Measurements from ENCODE around the gene CACNG6.

CACNG6 gene

DNA sequence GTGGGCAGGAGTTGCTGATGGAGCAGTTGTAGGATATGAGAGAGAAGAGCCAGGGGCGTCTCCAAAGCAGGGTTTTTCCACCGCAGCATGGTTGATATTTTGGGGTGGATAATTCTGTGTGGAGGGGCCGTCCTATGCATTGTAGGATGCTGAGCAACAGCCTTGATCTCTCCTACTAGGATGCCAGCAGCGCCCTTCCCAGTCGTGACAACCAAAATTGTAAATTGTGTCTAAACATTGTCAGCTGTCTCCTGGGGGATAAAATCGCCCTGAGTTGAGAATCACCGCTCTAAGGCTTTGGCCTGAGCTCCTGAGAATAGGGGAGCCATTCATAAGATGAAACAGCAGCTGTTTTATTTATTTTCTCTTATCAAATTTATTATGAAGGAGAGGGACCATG is 24.5 kb upstream of the CACNG6 start:
- Histone ChIP-seq H3K4me1 (ENCODE audit: control insufficient read depth in 2 of 2, insufficient read depth in 2 of 2, low read length in 2 of 2) (no peaks in the 10 kb centered on the region), H3K27me3 (ENCODE audit: control insufficient read depth in 2 of 2, insufficient read depth in 2 of 2, low read length in 2 of 2) (peaks cover under 1 to 5% of the 10 kb centered on the region in 2 donors), H3K9me3 (ENCODE audit: control insufficient read depth in 2 of 2, low read length in 2 of 2) (no peaks in the 10 kb centered on the region), H3K27ac (ENCODE audit: low read depth in 2 of 2, low read length in 2 of 2) (no peak overlapping the region), H3K9ac (ENCODE audit: low read depth in 1 of 2, low read length in 2 of 2) (no peak overlapping the region), H3K36me3 (ENCODE audit: control insufficient read depth in 2 of 2, insufficient read depth in 2 of 2, low read length in 2 of 2) (no peaks in the 10 kb centered on the region), H3K4me3 (ENCODE audit: low read length in 2 of 2) (no peak overlapping the region)

DNA sequence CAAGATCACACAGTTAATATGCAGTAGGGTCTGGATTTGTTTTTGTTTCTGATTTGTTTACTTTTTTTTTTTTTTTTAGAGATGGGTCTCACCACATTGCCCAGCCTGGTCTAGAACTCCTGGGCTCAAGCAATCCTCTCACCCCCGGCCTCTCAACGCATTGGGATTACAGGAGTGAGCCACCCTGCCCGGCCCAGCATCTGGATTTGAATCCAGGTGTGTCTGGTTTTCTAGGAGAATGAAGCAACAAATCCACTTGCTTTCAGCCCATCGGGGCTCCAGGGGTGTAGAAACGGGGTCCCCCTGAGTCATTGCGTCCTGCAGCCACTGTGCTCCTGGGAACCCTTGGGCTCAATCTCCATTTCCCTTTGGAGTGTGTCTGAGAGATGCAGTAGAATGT is 22.1 kb upstream of the CACNG6 start:
- peaks cover 0 to 4% of the 10 kb centered on the region in 2 donors for H3K27me3 ChIP-seq (ENCODE audit: control insufficient read depth in 2 of 2, insufficient read depth in 2 of 2, low read length in 2 of 2)
- no peak overlapping the region for H3K27ac ChIP-seq (ENCODE audit: low read depth in 2 of 2, low read length in 2 of 2)
- H3K4me1 ChIP-seq (ENCODE audit: control insufficient read depth in 2 of 2, insufficient read depth in 2 of 2, low read length in 2 of 2) = no peaks in the 10 kb centered on the region
- H3K9me3 ChIP-seq (ENCODE audit: control insufficient read depth in 2 of 2, low read length in 2 of 2) = no peaks in the 10 kb centered on the region
- no peak overlapping the region for H3K9ac ChIP-seq (ENCODE audit: low read depth in 1 of 2, low read length in 2 of 2)
- H3K4me3 ChIP-seq (ENCODE audit: low read length in 2 of 2) = no peak overlapping the region
- no peaks in the 10 kb centered on the region for H3K36me3 ChIP-seq (ENCODE audit: control insufficient read depth in 2 of 2, insufficient read depth in 2 of 2, low read length in 2 of 2)

DNA sequence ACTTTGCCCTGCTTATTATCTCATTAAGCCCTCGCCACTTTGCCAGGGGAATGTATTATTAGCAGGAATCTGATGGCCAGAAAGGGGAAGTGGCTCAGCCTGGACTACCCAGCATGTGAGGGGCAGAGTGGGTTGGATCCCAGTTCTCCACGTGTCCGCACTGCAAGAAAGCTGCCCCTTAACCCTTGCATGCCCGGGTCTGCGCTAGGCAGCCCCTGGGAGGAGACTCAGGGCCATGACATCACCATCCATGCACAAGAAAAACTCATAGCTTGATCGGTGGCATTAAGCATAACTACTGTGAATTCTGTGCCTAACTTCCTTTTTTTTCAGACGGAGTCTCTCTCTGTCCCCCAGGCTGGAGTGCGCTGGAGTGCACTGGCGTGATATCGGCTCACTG is 19.8 kb upstream of the CACNG6 start:
- H3K27me3 ChIP-seq (ENCODE audit: control insufficient read depth in 2 of 2, insufficient read depth in 2 of 2, low read length in 2 of 2) = no peaks in the 10 kb centered on the region
- H3K36me3 ChIP-seq (ENCODE audit: control insufficient read depth in 2 of 2, insufficient read depth in 2 of 2, low read length in 2 of 2) = no peaks in the 10 kb centered on the region

DNA sequence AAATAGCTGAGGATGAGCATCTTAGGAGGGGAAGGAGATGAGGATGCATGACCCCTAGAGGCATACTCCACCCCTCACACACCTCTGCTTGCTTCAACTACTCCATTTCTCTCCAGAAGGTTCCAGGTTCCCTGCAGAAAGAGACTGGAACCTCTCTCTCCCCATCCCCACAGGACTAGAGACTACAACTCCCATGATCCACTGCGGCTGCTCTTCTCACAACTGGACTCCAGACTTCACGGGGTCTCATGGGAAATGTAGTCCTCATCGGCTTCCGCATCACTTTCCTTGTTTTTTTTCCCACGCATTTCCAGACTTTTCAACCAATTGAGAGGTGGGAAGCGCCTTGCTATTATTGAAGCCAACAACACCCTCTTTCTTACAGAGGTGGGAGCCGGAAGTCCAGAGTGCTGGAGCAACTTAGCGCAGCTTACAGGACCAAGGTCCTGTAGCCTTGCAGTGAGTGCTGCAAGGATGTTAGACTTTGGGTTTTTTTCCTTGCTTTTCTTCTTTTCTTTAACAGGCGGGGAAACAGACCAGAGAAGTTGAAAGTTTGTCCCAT is 13.9 kb upstream of the CACNG6 start:
- Histone ChIP-seq H3K27ac (ENCODE audit: low read depth in 2 of 2, low read length in 2 of 2) (no peak overlapping the region), H3K27me3 (ENCODE audit: control insufficient read depth in 2 of 2, insufficient read depth in 2 of 2, low read length in 2 of 2) (peaks cover 7 to 18% of the 10 kb centered on the region in 2 donors)

More for the DNA sequence above, 19.8 kb upstream of the CACNG6 start:
- Histone ChIP-seq H3K9ac (ENCODE audit: low read depth in 1 of 2, low read length in 2 of 2) (no peak overlapping the region), H3K9me3 (ENCODE audit: control insufficient read depth in 2 of 2, low read length in 2 of 2) (no peaks in the 10 kb centered on the region), H3K27ac (ENCODE audit: low read depth in 2 of 2, low read length in 2 of 2) (no peak overlapping the region), H3K4me3 (ENCODE audit: low read length in 2 of 2) (no peak overlapping the region), H3K4me1 (ENCODE audit: control insufficient read depth in 2 of 2, insufficient read depth in 2 of 2, low read length in 2 of 2) (no peaks in the 10 kb centered on the region)

DNA sequence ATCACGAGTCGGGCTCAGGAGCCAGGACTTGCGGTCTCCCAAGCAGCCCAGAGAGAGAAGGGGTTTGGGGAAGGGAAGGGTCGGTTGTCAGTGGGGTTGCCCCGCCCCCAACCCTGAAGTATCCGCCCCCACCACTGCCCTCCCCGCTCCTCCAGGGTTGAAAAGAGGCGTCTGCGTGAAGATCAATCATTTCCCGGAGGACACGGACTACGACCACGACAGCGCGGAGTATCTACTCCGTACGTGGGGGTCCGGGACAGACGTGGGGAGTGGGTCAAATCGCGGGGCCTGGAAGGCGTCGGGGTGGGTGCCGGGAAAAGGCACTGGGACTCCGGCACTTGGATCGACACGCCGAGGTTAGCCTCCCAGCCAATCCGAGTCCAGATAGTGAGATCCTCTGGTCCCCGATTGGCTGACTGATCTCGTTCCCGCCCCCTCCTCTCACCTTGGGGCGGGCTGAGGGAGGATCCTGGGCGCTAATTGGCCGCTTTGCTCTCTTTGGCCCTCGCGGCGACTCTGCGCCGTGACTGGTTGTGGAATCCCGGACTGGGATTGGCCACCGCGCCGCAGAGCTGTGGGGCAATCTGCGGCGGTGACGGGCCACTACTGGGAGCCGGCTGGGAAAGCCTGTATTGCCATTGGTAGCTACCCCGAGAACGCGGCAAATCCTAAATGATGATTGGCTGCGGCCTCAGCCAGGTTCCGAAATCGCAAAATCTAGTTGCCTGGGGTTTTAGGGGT is 13.3 kb upstream of the CACNG6 start:
- H3K27me3 ChIP-seq (ENCODE audit: control insufficient read depth in 2 of 2, insufficient read depth in 2 of 2, low read length in 2 of 2) = peaks cover 7 to 19% of the 10 kb centered on the region in 2 donors
- no peaks in the 10 kb centered on the region for H3K9me3 ChIP-seq (ENCODE audit: control insufficient read depth in 2 of 2, low read length in 2 of 2)
- peak overlapping the region in 1 of 2 donors; percentile 57 for H3K4me3 ChIP-seq (ENCODE audit: low read length in 2 of 2)
- peaks cover 0 to 3% of the 10 kb centered on the region in 2 donors for H3K4me1 ChIP-seq (ENCODE audit: control insufficient read depth in 2 of 2, insufficient read depth in 2 of 2, low read length in 2 of 2)
- H3K27ac ChIP-seq (ENCODE audit: low read depth in 2 of 2, low read length in 2 of 2) = no peak overlapping the region
- no peak overlapping the region for H3K9ac ChIP-seq (ENCODE audit: low read depth in 1 of 2, low read length in 2 of 2)
- no peaks in the 10 kb centered on the region for H3K36me3 ChIP-seq (ENCODE audit: control insufficient read depth in 2 of 2, insufficient read depth in 2 of 2, low read length in 2 of 2)

More for the DNA sequence above, 13.9 kb upstream of the CACNG6 start:
- Histone ChIP-seq H3K9me3 (ENCODE audit: control insufficient read depth in 2 of 2, low read length in 2 of 2) (no peaks in the 10 kb centered on the region), H3K4me1 (ENCODE audit: control insufficient read depth in 2 of 2, insufficient read depth in 2 of 2, low read length in 2 of 2) (peaks cover 0 to 3% of the 10 kb centered on the region in 2 donors), H3K9ac (ENCODE audit: low read depth in 1 of 2, low read length in 2 of 2) (no peak overlapping the region), H3K36me3 (ENCODE audit: control insufficient read depth in 2 of 2, insufficient read depth in 2 of 2, low read length in 2 of 2) (no peaks in the 10 kb centered on the region), H3K4me3 (ENCODE audit: low read length in 2 of 2) (peak overlapping the region; percentile 8 to 57)

DNA sequence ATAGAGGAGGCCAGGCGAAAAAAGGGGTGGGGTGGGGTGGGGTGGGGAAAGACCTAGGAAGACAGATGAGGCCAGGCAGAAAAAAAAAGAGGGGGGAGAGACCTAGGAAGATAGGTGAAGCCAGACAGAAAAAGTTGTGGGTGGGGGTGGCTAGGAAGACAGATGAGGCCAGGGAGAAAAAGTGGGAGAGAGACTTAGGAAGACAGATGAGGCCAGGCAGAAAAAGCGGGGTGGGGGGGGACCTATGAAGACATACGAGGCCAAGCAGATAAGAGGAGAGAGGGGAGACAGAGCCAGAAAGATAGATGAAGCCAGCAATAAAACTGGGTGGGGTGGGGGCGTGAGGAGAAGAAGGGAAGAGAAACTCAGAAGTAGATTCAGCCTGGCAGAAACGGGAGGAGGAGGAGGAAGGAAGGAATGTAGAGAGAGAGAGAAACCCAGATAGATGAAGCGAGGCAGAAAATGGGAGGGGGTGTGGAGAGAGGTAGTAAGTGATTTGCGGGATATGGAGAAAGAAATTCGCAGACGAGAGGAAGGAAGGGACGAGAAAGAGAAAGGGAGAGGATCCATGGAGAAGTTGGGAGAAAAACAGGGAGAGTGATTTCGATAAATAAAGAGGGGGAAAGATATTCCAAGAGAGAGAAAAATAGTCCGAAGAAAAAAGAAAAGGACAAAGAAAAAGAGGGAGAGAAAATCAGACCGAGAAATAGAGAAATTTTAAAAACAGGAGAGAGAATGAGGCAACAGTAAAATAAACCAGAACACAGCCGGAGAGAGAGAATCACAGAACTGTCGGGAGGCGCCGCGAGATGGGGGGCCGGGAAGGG is 12.2 kb upstream of the CACNG6 start:
- H3K27me3 ChIP-seq (ENCODE audit: control insufficient read depth in 2 of 2, insufficient read depth in 2 of 2, low read length in 2 of 2) = peaks cover 7 to 28% of the 10 kb centered on the region in 2 donors
- H3K27ac ChIP-seq (ENCODE audit: low read depth in 2 of 2, low read length in 2 of 2) = no peak overlapping the region
- H3K4me3 ChIP-seq (ENCODE audit: low read length in 2 of 2) = peak overlapping the region in 1 of 2 donors; percentile 57
- no peak overlapping the region for H3K9ac ChIP-seq (ENCODE audit: low read depth in 1 of 2, low read length in 2 of 2)
- peaks cover 0 to 3% of the 10 kb centered on the region in 2 donors for H3K4me1 ChIP-seq (ENCODE audit: control insufficient read depth in 2 of 2, insufficient read depth in 2 of 2, low read length in 2 of 2)
- no peaks in the 10 kb centered on the region for H3K36me3 ChIP-seq (ENCODE audit: control insufficient read depth in 2 of 2, insufficient read depth in 2 of 2, low read length in 2 of 2)
- peaks cover 0 to 2% of the 10 kb centered on the region in 2 donors for H3K9me3 ChIP-seq (ENCODE audit: control insufficient read depth in 2 of 2, low read length in 2 of 2)

DNA sequence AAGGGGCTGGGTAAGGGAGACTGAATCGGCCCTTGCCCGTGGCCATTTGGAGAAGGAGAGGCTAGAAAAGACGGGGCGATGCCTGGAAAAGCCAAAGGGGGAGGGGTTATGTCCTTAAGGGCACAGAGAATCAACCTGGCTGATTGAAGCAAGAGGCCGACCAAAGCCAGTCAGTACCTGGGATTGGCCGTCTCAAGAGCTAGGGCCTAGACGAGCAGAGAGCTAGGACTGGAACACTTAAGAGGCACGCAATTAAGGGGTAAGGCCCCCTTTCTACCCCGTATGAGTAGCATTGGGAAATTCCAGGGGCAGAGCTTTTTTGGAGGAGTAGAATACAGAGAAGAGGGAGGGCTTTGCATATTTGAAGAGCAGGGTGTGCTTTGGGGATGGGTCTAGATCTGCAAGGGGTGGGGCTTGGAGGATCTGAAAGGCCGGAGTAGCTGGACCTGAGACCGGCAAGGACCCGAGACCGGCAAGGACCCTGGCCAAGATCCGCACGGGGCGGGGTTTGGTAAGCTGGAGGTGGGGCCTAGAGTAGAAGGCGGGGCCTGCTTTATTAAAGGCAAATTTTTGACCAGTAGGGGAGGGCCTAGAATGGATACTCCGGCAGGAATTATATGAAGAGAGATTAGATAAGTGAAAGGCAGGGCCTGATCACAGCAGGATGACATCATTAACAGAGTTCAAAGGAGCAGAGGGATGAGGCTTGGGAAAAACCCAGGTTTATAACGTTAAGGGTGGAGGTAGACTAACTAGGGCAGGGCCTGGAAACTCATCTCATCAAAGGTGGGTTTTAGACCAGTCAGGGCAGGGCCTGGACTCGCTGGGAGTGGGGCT is 10.7 kb upstream of the CACNG6 start:
- H3K27ac ChIP-seq (ENCODE audit: low read depth in 2 of 2, low read length in 2 of 2) = no peak overlapping the region
- H3K4me1 ChIP-seq (ENCODE audit: control insufficient read depth in 2 of 2, insufficient read depth in 2 of 2, low read length in 2 of 2) = peaks cover 0 to 3% of the 10 kb centered on the region in 2 donors
- H3K36me3 ChIP-seq (ENCODE audit: control insufficient read depth in 2 of 2, insufficient read depth in 2 of 2, low read length in 2 of 2) = no peaks in the 10 kb centered on the region
- no peak overlapping the region for H3K9ac ChIP-seq (ENCODE audit: low read depth in 1 of 2, low read length in 2 of 2)
- H3K9me3 ChIP-seq (ENCODE audit: control insufficient read depth in 2 of 2, low read length in 2 of 2) = peaks cover 0 to 2% of the 10 kb centered on the region in 2 donors
- peaks cover 7 to 28% of the 10 kb centered on the region in 2 donors for H3K27me3 ChIP-seq (ENCODE audit: control insufficient read depth in 2 of 2, insufficient read depth in 2 of 2, low read length in 2 of 2)
- no peak overlapping the region for H3K4me3 ChIP-seq (ENCODE audit: low read length in 2 of 2)

DNA sequence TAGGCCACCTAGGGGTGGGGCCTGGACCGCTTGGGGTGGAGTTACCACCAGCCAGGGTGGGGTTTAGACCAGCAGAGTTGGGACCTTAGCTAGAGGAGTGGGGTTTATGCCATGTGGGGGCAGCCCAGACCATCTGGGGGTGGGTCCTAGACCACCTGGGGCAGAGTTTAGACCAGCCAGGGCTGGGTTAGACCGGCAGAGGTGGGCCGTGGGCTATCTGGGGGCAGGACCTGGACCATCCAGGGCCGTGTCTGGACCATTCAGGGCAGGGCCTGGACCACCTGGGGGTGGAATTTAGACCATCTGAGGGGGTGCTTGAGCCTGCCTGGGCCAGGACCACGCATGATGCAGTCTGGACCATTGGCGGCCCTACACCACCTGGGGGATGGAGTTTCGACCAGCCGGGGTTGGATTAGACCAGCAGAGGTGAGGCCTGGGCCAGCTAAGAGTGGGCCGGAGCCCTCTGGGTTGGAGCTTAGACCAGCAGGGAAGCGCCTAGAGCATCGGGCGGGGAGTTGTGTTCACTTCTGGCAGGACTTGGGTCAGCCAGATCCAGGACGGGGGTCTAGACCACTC is 10.0 kb upstream of the CACNG6 start:
- H3K9me3 ChIP-seq (ENCODE audit: control insufficient read depth in 2 of 2, low read length in 2 of 2) = peaks cover 0 to 2% of the 10 kb centered on the region in 2 donors
- no peak overlapping the region for H3K9ac ChIP-seq (ENCODE audit: low read depth in 1 of 2, low read length in 2 of 2)
- no peaks in the 10 kb centered on the region for H3K36me3 ChIP-seq (ENCODE audit: control insufficient read depth in 2 of 2, insufficient read depth in 2 of 2, low read length in 2 of 2)
- peaks cover 7 to 28% of the 10 kb centered on the region in 2 donors for H3K27me3 ChIP-seq (ENCODE audit: control insufficient read depth in 2 of 2, insufficient read depth in 2 of 2, low read length in 2 of 2)
- H3K4me3 ChIP-seq (ENCODE audit: low read length in 2 of 2) = no peak overlapping the region
- H3K4me1 ChIP-seq (ENCODE audit: control insufficient read depth in 2 of 2, insufficient read depth in 2 of 2, low read length in 2 of 2) = peaks cover 0 to 3% of the 10 kb centered on the region in 2 donors
- no peak overlapping the region for H3K27ac ChIP-seq (ENCODE audit: low read depth in 2 of 2, low read length in 2 of 2)

DNA sequence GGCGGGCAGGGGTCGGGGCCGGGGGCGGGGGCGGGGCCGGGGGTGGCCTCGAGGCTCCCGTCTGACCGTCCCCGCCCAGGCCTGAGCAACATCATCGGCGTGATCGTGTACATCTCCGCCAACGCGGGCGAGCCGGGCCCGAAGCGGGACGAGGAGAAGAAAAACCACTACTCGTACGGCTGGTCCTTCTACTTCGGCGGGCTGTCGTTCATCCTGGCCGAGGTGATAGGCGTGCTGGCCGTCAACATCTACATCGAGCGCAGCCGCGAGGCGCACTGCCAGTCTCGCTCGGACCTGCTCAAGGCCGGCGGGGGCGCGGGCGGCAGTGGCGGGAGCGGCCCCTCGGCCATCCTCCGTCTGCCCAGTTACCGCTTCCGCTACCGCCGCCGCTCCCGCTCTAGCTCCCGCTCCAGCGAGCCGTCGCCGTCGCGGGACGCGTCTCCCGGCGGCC is 9.4 kb upstream of the CACNG6 start:
- peaks cover 7 to 26% of the 10 kb centered on the region in 2 donors for H3K27me3 ChIP-seq (ENCODE audit: control insufficient read depth in 2 of 2, insufficient read depth in 2 of 2, low read length in 2 of 2)
- H3K4me3 ChIP-seq (ENCODE audit: low read length in 2 of 2) = no peak overlapping the region
- H3K27ac ChIP-seq (ENCODE audit: low read depth in 2 of 2, low read length in 2 of 2) = no peak overlapping the region
- H3K9ac ChIP-seq (ENCODE audit: low read depth in 1 of 2, low read length in 2 of 2) = no peak overlapping the region
- no peaks in the 10 kb centered on the region for H3K36me3 ChIP-seq (ENCODE audit: control insufficient read depth in 2 of 2, insufficient read depth in 2 of 2, low read length in 2 of 2)
- peaks cover 0 to 2% of the 10 kb centered on the region in 2 donors for H3K9me3 ChIP-seq (ENCODE audit: control insufficient read depth in 2 of 2, low read length in 2 of 2)
- H3K4me1 ChIP-seq (ENCODE audit: control insufficient read depth in 2 of 2, insufficient read depth in 2 of 2, low read length in 2 of 2) = peaks cover 0 to 3% of the 10 kb centered on the region in 2 donors

Data from mucosa of rectum (tissue), 2 donors.